Activated CD8-positive, alpha-beta T cell treated with anti-CD3 and anti-CD28 coated beads for 36 hours (primary cell): ENCODE measurements around the gene NIPAL4. TPM values are rescaled to one million over a fixed set of nuclear protein-coding genes. Genes with fewer than 3 reads are reported as not detected.

Experiments used
- ATAC-seq: fragments of 200-7000 bp; cut with Tn5 transposase; one replicate; pipeline ENCODE4 v1.10.0; 2021; ENCODE audit warnings: mild to moderate bottlenecking, moderate library complexity
- CTCF ChIA-PET: fragments of 350-600 bp; sonication (Branson Sonifier 250); formaldehyde crosslinking; loops from one replicate; lab custom pipeline; 2021; ENCODE audit warnings: antibody characterized with exemption; lab: Charles Lee
- POLR2A ChIA-PET: fragments of 350-600 bp; sonication (Branson Sonifier 250); formaldehyde crosslinking; loops from one replicate; lab custom pipeline; 2021; ENCODE audit warnings: antibody characterized with exemption; lab: Charles Lee
- DNase-seq: peaks from one replicate; pipeline ENCODE4 v3.0.0-alpha.2; 2020
- H3K27ac Mint-ChIP-seq: one replicate; pipeline ENCODE4 v1.8.0; 2021; ENCODE audit warnings: mild to moderate bottlenecking, mixed read lengths
- H3K27me3 Mint-ChIP-seq: one replicate; pipeline ENCODE4 v1.8.0; 2021; ENCODE audit warnings: mixed read lengths
- H3K36me3 Mint-ChIP-seq: one replicate; pipeline ENCODE4 v1.8.0; 2021; ENCODE audit warnings: low read depth, mixed read lengths
- H3K4me1 Mint-ChIP-seq: one replicate; pipeline ENCODE4 v1.8.0; 2021; ENCODE audit warnings: low read depth, mixed read lengths
- H3K4me3 Mint-ChIP-seq: one replicate; pipeline ENCODE4 v1.8.0; 2021; ENCODE audit warnings: mild to moderate bottlenecking, moderate library complexity, mixed read lengths
- H3K9me3 Mint-ChIP-seq: one replicate; pipeline ENCODE4 v1.8.0; 2021; ENCODE audit warnings: mixed read lengths
- intact Hi-C: fragments of 100-400 bp; cut with micrococcal nuclease; formaldehyde crosslinking; loops from one replicate; pipeline ENCODE4 v1.10.0; 2022
- total RNA-seq, 2 experiments: library from RNA; stranded (reverse); gene quantifications; one replicate each; pipeline ENCODE4 v1.2.3, GENCODE V29; 2021
- TF ChIP-seq, protein P1 (sequence below): fragments of 200-600 bp; IDR thresholded peaks from one replicate; pipeline ENCODE4 v1.8.0; 2022; ENCODE audit warnings: antibody characterized with exemption, mild to moderate bottlenecking

NIPAL4 gene
- total RNA-seq, 2 experiments from 2014 or later, result 0.29 to 0.72 TPM

DNA sequence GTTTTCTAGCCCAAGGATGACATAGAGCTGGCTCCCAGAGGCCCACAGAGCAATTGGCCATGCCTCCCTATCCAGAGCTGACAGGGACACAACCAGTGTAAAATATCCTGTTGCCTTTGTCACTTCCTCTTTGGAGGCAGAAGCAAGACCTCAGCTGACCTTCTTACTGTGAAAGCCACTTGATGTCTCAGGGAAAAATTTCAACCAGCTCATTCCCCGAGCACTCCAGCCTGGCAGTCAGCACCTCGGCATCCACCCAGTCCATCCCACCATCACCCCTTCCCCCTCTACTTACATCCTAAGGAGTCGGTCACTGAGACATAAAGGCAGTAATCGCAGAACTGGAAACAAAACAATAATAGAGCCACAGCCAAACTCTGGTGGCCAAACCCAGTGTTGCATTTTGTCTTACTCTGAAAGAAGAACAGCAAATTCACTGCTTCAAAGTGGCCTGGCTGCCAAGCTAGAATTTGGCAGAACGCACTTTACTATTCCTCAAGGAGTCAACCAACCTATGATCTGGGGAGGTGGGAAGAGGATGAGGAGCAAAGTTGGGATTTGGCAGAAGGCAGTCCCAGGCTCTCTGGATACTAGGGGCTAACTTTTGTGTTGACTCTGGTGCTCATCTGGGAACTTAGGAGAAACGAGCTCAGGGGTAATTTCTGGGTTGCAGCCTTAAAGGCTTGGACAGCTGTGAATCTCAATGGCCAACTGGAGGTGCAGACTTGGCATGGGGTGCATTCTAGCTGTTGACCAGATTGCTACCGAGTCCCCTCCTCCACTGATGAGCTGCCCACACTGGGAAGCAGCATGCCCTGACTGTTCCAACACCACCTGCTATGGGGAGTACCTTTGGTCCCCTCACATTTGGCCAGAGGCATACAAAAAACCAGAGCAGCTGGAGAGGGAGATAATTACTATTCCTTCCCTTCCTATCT, 13.6 kb downstream of the NIPAL4 start:
- Mint-ChIP-seq H3K27ac (no peak overlapping the region), H3K4me1 (no peaks in the 10 kb centered on the region), H3K9me3 (no peaks in the 10 kb centered on the region), H3K27me3 (no peaks in the 10 kb centered on the region), H3K4me3 (no peak overlapping the region), H3K36me3 (no peaks in the 10 kb centered on the region)
- no peak for ATAC-seq
- DNase-seq, result no peak
- POLR2A ChIA-PET, result interaction anchor here (0.9 kb wide), 1 partner anchor 13 kb away, joined by 4 read pairs; no protein-coding TSS in a partner anchor
- CTCF ChIA-PET, result interaction anchor here (0.8 to 5.9 kb wide), 11 partner anchors 12 to 341 kb away, joined by 3 to 64 read pairs (median 5); partner anchors contain the start of genes LSM11 and NIPAL4
- TF ChIP-seq, protein P1, sequence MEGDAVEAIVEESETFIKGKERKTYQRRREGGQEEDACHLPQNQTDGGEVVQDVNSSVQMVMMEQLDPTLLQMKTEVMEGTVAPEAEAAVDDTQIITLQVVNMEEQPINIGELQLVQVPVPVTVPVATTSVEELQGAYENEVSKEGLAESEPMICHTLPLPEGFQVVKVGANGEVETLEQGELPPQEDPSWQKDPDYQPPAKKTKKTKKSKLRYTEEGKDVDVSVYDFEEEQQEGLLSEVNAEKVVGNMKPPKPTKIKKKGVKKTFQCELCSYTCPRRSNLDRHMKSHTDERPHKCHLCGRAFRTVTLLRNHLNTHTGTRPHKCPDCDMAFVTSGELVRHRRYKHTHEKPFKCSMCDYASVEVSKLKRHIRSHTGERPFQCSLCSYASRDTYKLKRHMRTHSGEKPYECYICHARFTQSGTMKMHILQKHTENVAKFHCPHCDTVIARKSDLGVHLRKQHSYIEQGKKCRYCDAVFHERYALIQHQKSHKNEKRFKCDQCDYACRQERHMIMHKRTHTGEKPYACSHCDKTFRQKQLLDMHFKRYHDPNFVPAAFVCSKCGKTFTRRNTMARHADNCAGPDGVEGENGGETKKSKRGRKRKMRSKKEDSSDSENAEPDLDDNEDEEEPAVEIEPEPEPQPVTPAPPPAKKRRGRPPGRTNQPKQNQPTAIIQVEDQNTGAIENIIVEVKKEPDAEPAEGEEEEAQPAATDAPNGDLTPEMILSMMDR, result no peak
- intact Hi-C loops, result loop anchor here (10.0 kb wide), 1 partner anchor 149 kb away; no protein-coding TSS in a partner anchor

DNA sequence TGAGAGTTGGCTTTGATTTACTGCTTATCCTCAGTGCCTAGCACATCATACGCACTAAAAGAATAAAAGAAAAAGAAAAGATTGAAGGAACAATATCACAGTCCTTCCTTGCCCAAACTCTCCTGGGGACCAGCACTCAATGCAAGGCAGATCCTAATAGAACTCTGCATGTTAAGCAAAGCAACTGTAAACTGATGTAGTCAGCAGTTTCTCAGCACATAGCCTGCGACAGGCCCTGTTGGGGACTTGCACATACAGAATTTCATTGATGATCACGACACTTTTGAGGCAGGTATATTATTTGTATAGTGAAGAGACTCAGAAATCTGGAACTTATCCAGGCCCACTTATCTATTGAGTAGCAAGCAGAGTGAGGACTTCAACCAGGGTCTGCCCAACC, 15.4 kb downstream of the NIPAL4 start:
- POLR2A ChIA-PET, result interaction anchor here (0.5 kb wide), 1 partner anchor 431 kb away, joined by 3 read pairs; no protein-coding TSS in a partner anchor
- Mint-ChIP-seq H3K36me3 (no peaks in the 10 kb centered on the region), H3K4me1 (no peaks in the 10 kb centered on the region), H3K9me3 (no peaks in the 10 kb centered on the region), H3K27ac (no peak overlapping the region), H3K27me3 (no peaks in the 10 kb centered on the region), H3K4me3 (no peak overlapping the region)
- CTCF ChIA-PET, result interaction anchor here (1.1 to 5.9 kb wide), 4 partner anchors 11 to 268 kb away, joined by 3 to 38 read pairs (median 5); no protein-coding TSS in a partner anchor
- no peak for DNase-seq
- TF ChIP-seq, protein P1, result no peak
- intact Hi-C loops, result loop anchor here (10.0 kb wide), 1 partner anchor 151 kb away; no protein-coding TSS in a partner anchor
- no peak for ATAC-seq

DNA sequence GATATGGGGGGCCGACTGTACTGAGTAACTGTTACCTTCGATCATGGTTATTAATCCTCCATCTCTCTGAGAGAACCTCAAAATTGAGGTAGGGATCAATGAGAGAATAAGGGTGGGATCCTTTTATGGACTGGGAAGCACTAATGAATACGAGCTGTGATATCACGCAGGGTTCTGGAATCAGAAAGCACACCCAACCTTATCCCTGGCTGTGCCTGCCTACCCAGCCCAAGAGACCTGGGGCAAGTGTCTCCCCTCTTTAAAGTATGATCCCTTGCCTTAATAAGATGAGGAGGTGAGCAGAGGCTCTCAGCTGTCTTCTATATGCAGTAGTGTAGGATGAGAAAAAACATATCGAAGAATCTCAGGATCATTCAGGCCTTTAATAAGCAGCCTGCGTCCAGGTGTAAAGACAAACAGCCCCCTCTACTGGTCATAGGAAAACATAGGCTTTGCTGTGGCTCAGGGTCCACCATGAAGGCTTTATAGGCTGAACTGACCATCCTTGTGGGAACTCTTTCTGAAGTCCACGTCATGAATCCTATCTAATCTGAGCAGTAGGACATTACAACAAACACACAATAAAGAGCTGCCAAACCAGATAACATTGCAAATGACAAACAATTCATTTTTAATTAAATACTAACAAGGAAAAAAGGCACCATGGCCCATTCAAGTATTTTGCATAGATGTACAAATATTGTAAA, 16.8 kb downstream of the NIPAL4 start:
- H3K36me3 Mint-ChIP-seq, result no peaks in the 10 kb centered on the region
- no peak overlapping the region for H3K27ac Mint-ChIP-seq
- H3K27me3 Mint-ChIP-seq, result no peaks in the 10 kb centered on the region
- H3K4me3 Mint-ChIP-seq, result no peak overlapping the region
- CTCF ChIA-PET, result interaction anchor here (0.6 to 5.9 kb wide), 16 partner anchors 9 to 255 kb away, joined by 3 to 38 read pairs (median 4); partner anchors contain the start of gene THG1L
- ATAC-seq (peak; percentile 82), DNase-seq (peak; percentile 52)
- H3K9me3 Mint-ChIP-seq, result no peaks in the 10 kb centered on the region
- H3K4me1 Mint-ChIP-seq, result no peaks in the 10 kb centered on the region
- POLR2A ChIA-PET, result no interaction called here
- intact Hi-C loops, result loop anchor here (2.0 to 10.0 kb wide), 2 partner anchors 44 to 152 kb away; no protein-coding TSS in a partner anchor
- TF ChIP-seq, protein P1, result peak; percentile 90

DNA sequence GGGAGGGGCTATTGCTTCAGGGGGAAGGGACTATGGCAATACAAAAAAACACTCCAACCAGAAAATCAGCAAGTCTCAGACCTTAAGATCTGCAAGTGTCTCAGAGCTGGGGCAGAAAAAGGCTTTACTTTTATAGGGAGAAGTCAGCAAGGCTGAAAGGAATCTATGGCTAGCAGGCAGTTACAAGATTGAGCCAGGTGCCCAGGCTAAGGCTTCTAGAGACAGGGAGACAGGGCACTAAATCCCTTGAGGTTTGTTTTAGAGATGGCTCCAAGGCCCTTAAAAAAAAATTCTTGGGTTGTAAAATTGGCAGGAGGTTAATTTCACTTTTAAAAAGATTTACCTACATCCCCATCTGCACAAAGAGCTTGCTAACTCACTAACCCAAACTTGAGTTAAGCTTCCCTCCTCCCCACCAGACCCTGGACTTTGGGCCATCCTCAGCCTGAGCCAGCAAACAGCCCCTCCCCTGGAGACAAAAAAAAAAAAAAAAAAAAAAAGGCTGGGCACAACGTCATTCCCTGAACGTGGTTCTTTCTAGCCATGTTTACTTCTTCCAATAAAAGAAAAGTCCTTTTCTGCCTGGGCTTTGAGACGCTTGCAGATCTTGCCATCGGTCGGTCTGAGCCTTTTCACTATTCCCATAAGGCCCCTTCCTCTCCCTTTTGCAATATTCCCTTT, 17.9 kb downstream of the NIPAL4 start:
- ATAC-seq (no peak), DNase-seq (no peak)
- Mint-ChIP-seq H3K4me3 (no peak overlapping the region), H3K9me3 (no peaks in the 10 kb centered on the region), H3K36me3 (peaks cover 5% of the 10 kb centered on the region), H3K4me1 (no peaks in the 10 kb centered on the region), H3K27ac (no peak overlapping the region), H3K27me3 (no peaks in the 10 kb centered on the region)
- CTCF ChIA-PET, result interaction anchor here (1.0 to 5.9 kb wide), 7 partner anchors 11 to 150 kb away, joined by 3 to 38 read pairs (median 5); no protein-coding TSS in a partner anchor
- intact Hi-C loops, result loop anchor here (2.0 to 10.0 kb wide), 2 partner anchors 45 to 153 kb away; no protein-coding TSS in a partner anchor
- TF ChIP-seq, protein P1, result no peak
- POLR2A ChIA-PET, result interaction anchor here (0.6 to 0.8 kb wide), 2 partner anchors 154 to 1554 kb away, joined by 3 read pairs; no protein-coding TSS in a partner anchor
